ENCODE data around the gene PIK3CB.
"Not testable (repeated sequence)": the region's sequence is repeated elsewhere in the genome, so short reads cannot be mapped to it uniquely, and the experiment has no call there.

The PIK3CB gene

GRCh38 chr3:138680974-138681373 is 153.8 kb downstream of the PIK3CB start:
- DNase-seq (ENCODE audit: low spot score): not testable (repeated sequence)

- DNase-seq (ENCODE audit: low spot score): no peak
Observed at GRCh38 chr3:138678874-138679392, 155.8 kb downstream of the PIK3CB start.

- no peak for DNase-seq (ENCODE audit: low spot score)
Observed at GRCh38 chr3:138678086-138678485, 156.6 kb downstream of the PIK3CB start.

GRCh38 chr3:138675393-138675792 is 159.3 kb downstream of the PIK3CB start:
- DNase-seq (ENCODE audit: low spot score): no peak

GRCh38 chr3:138673641-138674530 is 160.8 kb downstream of the PIK3CB start:
- no peak for DNase-seq (ENCODE audit: low spot score)

GRCh38 chr3:138670407-138670806 is 164.3 kb downstream of the PIK3CB start:
- no peak for DNase-seq (ENCODE audit: low spot score)

GRCh38 chr3:138668107-138668506 is 166.6 kb downstream of the PIK3CB start:
- no peak for DNase-seq (ENCODE audit: low spot score)

GRCh38 chr3:138657508-138657907 is 177.2 kb downstream of the PIK3CB start:
- DNase-seq (ENCODE audit: low spot score): no peak

GRCh38 chr3:138653567-138653966 is 181.2 kb downstream of the PIK3CB start:
- no peak for DNase-seq (ENCODE audit: low spot score)

- no peak for DNase-seq (ENCODE audit: low spot score)
Observed at GRCh38 chr3:138649134-138649533, 185.6 kb downstream of the PIK3CB start.

GRCh38 chr3:138646513-138646912 is 188.2 kb downstream of the PIK3CB start:
- DNase-seq (ENCODE audit: low spot score): no peak

- no peak for DNase-seq (ENCODE audit: low spot score)
Observed at GRCh38 chr3:138646008-138646407, 188.7 kb downstream of the PIK3CB start.

GRCh38 chr3:138642927-138643253 is 191.8 kb downstream of the PIK3CB start:
- DNase-seq (ENCODE audit: low spot score): no peak

GRCh38 chr3:138642226-138642926 is 192.4 kb downstream of the PIK3CB start:
- DNase-seq (ENCODE audit: low spot score): no peak

- DNase-seq (ENCODE audit: low spot score): no peak
Observed at GRCh38 chr3:138640537-138640936, 194.2 kb downstream of the PIK3CB start.

GRCh38 chr3:138638641-138639040 is 196.1 kb downstream of the PIK3CB start:
- DNase-seq (ENCODE audit: low spot score): no peak

GRCh38 chr3:138629526-138629925 is 205.2 kb downstream of the PIK3CB start:
- DNase-seq (ENCODE audit: low spot score): no peak

GRCh38 chr3:138625707-138626365 is 208.9 kb downstream of the PIK3CB start:
- no peak for DNase-seq (ENCODE audit: low spot score)

- no peak for DNase-seq (ENCODE audit: low spot score)
Observed at GRCh38 chr3:138624518-138624917, 210.2 kb downstream of the PIK3CB start.

- no peak for DNase-seq (ENCODE audit: low spot score)
Observed at GRCh38 chr3:138620431-138620830, 214.3 kb downstream of the PIK3CB start.

- DNase-seq (ENCODE audit: low spot score): no peak
Observed at GRCh38 chr3:138615462-138615861, 219.3 kb downstream of the PIK3CB start.

GRCh38 chr3:138609898-138610266 is 224.8 kb downstream of the PIK3CB start:
- DNase-seq (ENCODE audit: low spot score): no peak
